Uterus (tissue), 2 donors: ENCODE data around the gene SEL1L2.

Source experiments
- POLR2A ChIP-seq, 2 donors: fragments of 450-650 bp; IDR thresholded peaks; one replicate each; pipeline ENCODE4 v1.6.1; 2016; ENCODE audit warnings: antibody characterized with exemption in 2 of 2, mild to moderate bottlenecking in 1 of 2, moderate library complexity in 1 of 2
- TF ChIP-seq, protein P1 (sequence below), 4 experiments: fragments of 200-600 bp in 2 of 4; fragments of 450-650 bp in 2 of 4; sonication (generic) in 2 of 4; IDR thresholded peaks; one replicate each; pipeline ENCODE4 v1.5.1; 2016 to 2019; ENCODE audit warnings: antibody characterized with exemption in 4 of 4, mild to moderate bottlenecking in 2 of 4, moderate library complexity in 1 of 4

DNA sequence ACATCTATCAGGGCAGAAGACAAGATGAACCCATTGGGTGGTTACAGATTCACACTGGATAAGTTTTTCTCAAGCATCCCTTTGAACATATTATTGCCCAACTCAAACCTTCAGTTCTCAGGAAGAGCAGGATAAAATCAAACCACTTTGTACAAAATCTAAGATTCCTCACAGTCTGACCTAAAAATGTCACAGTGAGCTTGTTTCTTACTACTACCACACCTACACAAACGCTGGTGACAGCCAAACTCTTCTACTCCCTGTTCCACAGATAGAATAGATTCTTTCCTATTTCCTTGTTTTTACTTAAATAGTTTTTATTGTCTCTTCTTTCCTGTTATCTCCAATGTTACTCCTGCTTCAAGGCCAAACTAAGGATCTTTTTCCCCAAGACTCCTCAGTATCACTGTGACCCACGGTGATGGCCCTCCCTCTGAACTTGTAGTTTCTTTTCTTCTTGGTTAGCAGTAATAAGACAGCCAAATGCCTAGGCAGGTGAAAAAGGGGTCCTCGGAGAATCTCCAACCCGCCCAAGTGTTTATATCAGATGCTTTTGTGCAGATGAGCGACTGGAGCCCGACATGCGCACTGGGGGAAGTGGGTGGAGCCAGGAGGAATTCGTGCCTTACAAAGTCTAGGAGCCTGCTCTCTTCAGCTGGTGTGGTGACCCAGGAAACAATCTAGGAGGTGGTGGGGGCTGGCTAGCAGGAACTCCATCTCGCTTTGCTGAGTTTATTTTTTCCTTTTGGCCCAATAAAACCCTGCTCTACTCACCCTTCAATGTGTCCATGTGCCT is 53.4 kb downstream of the SEL1L2 start:
- TF ChIP-seq, protein P1, sequence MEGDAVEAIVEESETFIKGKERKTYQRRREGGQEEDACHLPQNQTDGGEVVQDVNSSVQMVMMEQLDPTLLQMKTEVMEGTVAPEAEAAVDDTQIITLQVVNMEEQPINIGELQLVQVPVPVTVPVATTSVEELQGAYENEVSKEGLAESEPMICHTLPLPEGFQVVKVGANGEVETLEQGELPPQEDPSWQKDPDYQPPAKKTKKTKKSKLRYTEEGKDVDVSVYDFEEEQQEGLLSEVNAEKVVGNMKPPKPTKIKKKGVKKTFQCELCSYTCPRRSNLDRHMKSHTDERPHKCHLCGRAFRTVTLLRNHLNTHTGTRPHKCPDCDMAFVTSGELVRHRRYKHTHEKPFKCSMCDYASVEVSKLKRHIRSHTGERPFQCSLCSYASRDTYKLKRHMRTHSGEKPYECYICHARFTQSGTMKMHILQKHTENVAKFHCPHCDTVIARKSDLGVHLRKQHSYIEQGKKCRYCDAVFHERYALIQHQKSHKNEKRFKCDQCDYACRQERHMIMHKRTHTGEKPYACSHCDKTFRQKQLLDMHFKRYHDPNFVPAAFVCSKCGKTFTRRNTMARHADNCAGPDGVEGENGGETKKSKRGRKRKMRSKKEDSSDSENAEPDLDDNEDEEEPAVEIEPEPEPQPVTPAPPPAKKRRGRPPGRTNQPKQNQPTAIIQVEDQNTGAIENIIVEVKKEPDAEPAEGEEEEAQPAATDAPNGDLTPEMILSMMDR (IDR thresholded peaks at IDR 0.05), result no peak
- no peak for TF ChIP-seq POLR2A (IDR thresholded peaks at IDR 0.05)
